AG04450 (cell line): Measurements from ENCODE around the gene DNLZ. TPM values are rescaled to one million over a fixed set of nuclear protein-coding genes. Genes with fewer than 3 reads are reported as not detected.

ENCODE experiments used
- CTCF ChIA-PET: fragments of 300-600, 350-600 bp; formaldehyde crosslinking; extraction: SDS; loops from one replicate; lab custom pipeline; 2022; ENCODE audit warnings: antibody characterized with exemption, inconsistent platforms; lab: Charles Lee
- POLR2A ChIA-PET: fragments of 350-600 bp; formaldehyde crosslinking; extraction: SDS; loops from one replicate; lab custom pipeline; 2021; ENCODE audit warnings: antibody characterized with exemption, inconsistent platforms; lab: Yijun Ruan, JAX
- DNase-seq: peaks from one replicate; pipeline ENCODE4 v3.0.0-alpha.2; 2011; ENCODE audit warnings: low read depth, low spot score
- H3K27ac ChIP-seq: one replicate; pipeline ENCODE4 v1.5.1; 2012; ENCODE audit warnings: low read depth, low read length, control low read depth
- H3K27me3 ChIP-seq: one replicate; pipeline ENCODE4 v1.6.0; 2012; ENCODE audit warnings: low read length; ENCODE audit not compliant: control insufficient read depth, insufficient read depth
- H3K4me3 ChIP-seq: 2 replicates; pipeline ENCODE4 v1.5.1; 2011; ENCODE audit warnings: mild to moderate bottlenecking, low read depth, low read length, control low read depth
- H3K9me3 ChIP-seq: 2 replicates; pipeline ENCODE4 v1.5.1; 2012; ENCODE audit warnings: low read length; ENCODE audit not compliant: control insufficient read depth, insufficient read depth
- polyA plus RNA-seq: library from polyadenylated mRNA; depleted of rRNA; stranded (reverse); fragments of >200 nt; gene quantifications from 2 replicates; pipeline ENCODE4 v1.2.3, GENCODE V29; 2011
- TF ChIP-seq, protein P1 (sequence below): IDR thresholded peaks from 2 replicates; pipeline ENCODE4 v1.5.1; 2011; ENCODE audit warnings: low read depth, low read length, control low read depth, inconsistent platforms

The DNLZ gene
- polyA plus RNA-seq, 1 experiment, result 3.7 TPM

DNA sequence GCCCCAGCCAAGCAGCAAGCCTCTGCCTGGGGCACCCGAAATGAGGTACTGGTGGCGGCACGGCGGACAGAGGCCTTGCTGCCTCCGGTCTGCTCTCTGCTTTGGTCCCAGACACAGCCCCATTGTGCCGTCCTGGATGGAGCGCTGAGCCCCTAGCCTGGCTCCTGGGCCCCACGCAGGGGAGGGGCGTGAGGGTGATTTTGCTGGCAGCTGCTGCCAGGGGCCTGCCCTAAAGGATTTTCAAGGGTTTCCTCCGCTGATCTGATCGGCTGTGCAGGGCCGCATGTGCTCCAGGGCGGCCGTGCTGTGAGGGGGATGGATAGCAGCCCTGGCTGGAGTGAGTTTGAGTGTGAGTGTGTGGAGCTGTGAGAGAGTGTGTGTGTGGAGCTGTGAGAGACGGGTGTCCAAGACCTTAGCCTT lies 34.9 kb downstream of the DNLZ start:
- ChIA-PET POLR2A (interaction anchor here (0.7 to 1.8 kb wide), 2 partner anchors 14 to 81 kb away, joined by 3 to 4 read pairs; no protein-coding TSS in a partner anchor), CTCF (interaction anchor here (0.5 to 1.1 kb wide), 2 partner anchors 16 to 727 kb away, joined by 5 to 9 read pairs; no protein-coding TSS in a partner anchor)
- H3K9me3 ChIP-seq, result peaks cover 8% of the 10 kb centered on the region; the same call in 1 of the 2 replicates
- H3K27me3 ChIP-seq, result no peaks in the 10 kb centered on the region
- TF ChIP-seq, protein P1, sequence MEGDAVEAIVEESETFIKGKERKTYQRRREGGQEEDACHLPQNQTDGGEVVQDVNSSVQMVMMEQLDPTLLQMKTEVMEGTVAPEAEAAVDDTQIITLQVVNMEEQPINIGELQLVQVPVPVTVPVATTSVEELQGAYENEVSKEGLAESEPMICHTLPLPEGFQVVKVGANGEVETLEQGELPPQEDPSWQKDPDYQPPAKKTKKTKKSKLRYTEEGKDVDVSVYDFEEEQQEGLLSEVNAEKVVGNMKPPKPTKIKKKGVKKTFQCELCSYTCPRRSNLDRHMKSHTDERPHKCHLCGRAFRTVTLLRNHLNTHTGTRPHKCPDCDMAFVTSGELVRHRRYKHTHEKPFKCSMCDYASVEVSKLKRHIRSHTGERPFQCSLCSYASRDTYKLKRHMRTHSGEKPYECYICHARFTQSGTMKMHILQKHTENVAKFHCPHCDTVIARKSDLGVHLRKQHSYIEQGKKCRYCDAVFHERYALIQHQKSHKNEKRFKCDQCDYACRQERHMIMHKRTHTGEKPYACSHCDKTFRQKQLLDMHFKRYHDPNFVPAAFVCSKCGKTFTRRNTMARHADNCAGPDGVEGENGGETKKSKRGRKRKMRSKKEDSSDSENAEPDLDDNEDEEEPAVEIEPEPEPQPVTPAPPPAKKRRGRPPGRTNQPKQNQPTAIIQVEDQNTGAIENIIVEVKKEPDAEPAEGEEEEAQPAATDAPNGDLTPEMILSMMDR, result no peak
- DNase-seq, result no peak
- H3K4me3 ChIP-seq, result peak overlapping the region; percentile 97
- H3K27ac ChIP-seq, result peak overlapping the region; percentile 70

- H3K9me3 ChIP-seq, result peaks cover 10% of the 10 kb centered on the region; the same call in 1 of the 2 replicates
- TF ChIP-seq, protein P1, result no peak
- H3K27me3 ChIP-seq, result no peaks in the 10 kb centered on the region
- DNase-seq, result no peak
- CTCF ChIA-PET, result interaction anchor here (0.5 kb wide), 1 partner anchor 727 kb away, joined by 9 read pairs; no protein-coding TSS in a partner anchor
- POLR2A ChIA-PET, result interaction anchor here (1.8 kb wide), 1 partner anchor 82 kb away, joined by 4 read pairs; no protein-coding TSS in a partner anchor
- H3K4me3 ChIP-seq, result peak overlapping the region; percentile 97
- peak overlapping the region; percentile 70 for H3K27ac ChIP-seq
Measured at GRCh38 chr9:136328011-136328621, 35.4 kb downstream of the DNLZ start.

GRCh38 chr9:136327304-136327974 lies 36.1 kb downstream of the DNLZ start, which contains the start of gene GPSM1:
GPSM1 (plus strand) TSS chr9:136327539; CDS start chr9:136327696, 157 bp downstream.
- TF ChIP-seq, protein P1, result no peak
- DNase-seq, result no peak
- peak within 1 kb of the TSS; percentile 100 for H3K27ac ChIP-seq
- POLR2A ChIA-PET, result interaction anchor here (0.6 to 2.0 kb wide), 3 partner anchors 46 to 82 kb away, joined by 3 to 5 read pairs (median 3); no protein-coding TSS in a partner anchor
- peaks cover 13% of the 10 kb centered on the region; the same call in 1 of the 2 replicates for H3K9me3 ChIP-seq
- H3K4me3 ChIP-seq, result peak within 1 kb of the TSS; percentile 97
- no peaks in the 10 kb centered on the region for H3K27me3 ChIP-seq
- CTCF ChIA-PET, result interaction anchor here (0.6 kb wide), 1 partner anchor 390 kb away, joined by 3 read pairs; no protein-coding TSS in a partner anchor

DNA sequence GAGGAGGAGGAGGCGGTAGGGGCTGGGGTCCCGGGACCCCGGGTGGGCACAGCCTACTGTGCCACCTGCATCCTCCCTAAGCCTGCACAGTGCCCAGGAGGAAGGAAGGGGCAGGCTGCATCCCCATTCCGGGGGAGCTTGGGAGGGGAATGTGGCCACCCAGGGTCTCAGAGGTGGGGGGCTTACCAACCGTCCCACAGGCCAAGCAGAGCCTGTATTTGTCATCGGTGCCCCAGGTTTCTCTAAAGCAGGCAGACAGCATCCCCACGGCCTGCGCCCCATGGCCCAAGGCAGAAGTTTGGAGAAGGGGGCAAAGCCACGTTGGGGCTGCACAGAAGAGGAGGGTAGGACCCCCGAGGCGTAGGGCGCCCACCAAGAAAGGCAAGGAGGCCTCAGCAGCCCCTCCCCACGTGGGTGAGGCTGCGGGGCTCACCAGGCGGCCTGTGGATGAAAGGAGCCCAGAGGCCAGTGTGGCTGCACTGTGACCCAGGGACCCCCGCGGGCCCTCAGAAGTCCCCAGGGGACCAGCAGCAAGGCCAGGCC lies 36.7 kb downstream of the DNLZ start:
- peak overlapping the region; percentile 31 for H3K4me3 ChIP-seq
- CTCF ChIA-PET, result no interaction called here
- no peaks in the 10 kb centered on the region for H3K27me3 ChIP-seq
- DNase-seq, result no peak
- H3K27ac ChIP-seq, result peak overlapping the region; percentile 100
- TF ChIP-seq, protein P1, result no peak
- POLR2A ChIA-PET, result interaction anchor here (0.6 to 2.0 kb wide), 8 partner anchors 9 to 400 kb away, joined by 3 to 15 read pairs (median 4); partner anchors contain the start of gene DNLZ
- peaks cover 13% of the 10 kb centered on the region; the same call in 1 of the 2 replicates for H3K9me3 ChIP-seq
